B cell (primary cell): ENCODE results near the gene CDYL. TPM values are rescaled to one million over a fixed set of nuclear protein-coding genes. Genes with fewer than 3 reads are reported as not detected.

ENCODE experiments used
- ATAC-seq: fragments of 200-7000 bp; cut with Tn5 transposase; one replicate; pipeline ENCODE4 v1.10.0; 2021; ENCODE audit warnings: low read depth, mild to moderate bottlenecking, moderate number of reproducible peaks, moderate library complexity
- CTCF ChIA-PET: fragments of 350-600 bp; sonication (Branson Sonifier 250); formaldehyde crosslinking; loops from one replicate; lab custom pipeline; 2021; ENCODE audit warnings: antibody characterized with exemption, inconsistent platforms; lab: Charles Lee
- POLR2A ChIA-PET: fragments of 350-600 bp; sonication (Branson Sonifier 250); formaldehyde crosslinking; loops from one replicate; lab custom pipeline; 2021; ENCODE audit warnings: antibody characterized with exemption; lab: Charles Lee
- DNase-seq: peaks from one replicate; pipeline ENCODE4 v3.0.0; 2013
- H2AFZ ChIP-seq: 2 replicates; pipeline ENCODE4 v1.6.1; 2012; ENCODE audit warnings: mild to moderate bottlenecking, low read depth, low read length; ENCODE audit not compliant: insufficient read depth, poor library complexity, severe bottlenecking
- H3K27ac ChIP-seq, 2 donors: 1 replicate in 1 of 2; 2 replicates in 1 of 2; pipeline ENCODE4 v1.5.1; 2012 to 2013; ENCODE audit warnings: low read length in 2 of 2, mild to moderate bottlenecking in 2 of 2, moderate library complexity in 1 of 2
- H3K27me3 ChIP-seq, 4 experiments: fragments of 200-600 bp in 1 of 4; sonication (generic) in 1 of 4; replicated peaks in 1 of 4; 1 replicate in 2 of 4; 2 replicates in 2 of 4; pipeline versions ENCODE4 v1.6.1 to v1.7.0; 2013 to 2016; ENCODE audit warnings: low read length in 3 of 4, mild to moderate bottlenecking in 2 of 4, mixed read lengths in 1 of 4, moderate library complexity in 1 of 4; ENCODE audit not compliant: insufficient read depth in 4 of 4, control insufficient read depth in 3 of 4; ENCODE audit errors: control extremely low read depth in 1 of 4
- H3K36me3 ChIP-seq, 2 experiments: replicated peaks in 1 of 2; 1 replicate in 1 of 2; 2 replicates in 1 of 2; pipeline versions ENCODE4 v1.6.1 to v1.7.1; 2013; ENCODE audit warnings: low read length in 1 of 2; ENCODE audit not compliant: insufficient read depth in 2 of 2, control insufficient read depth in 1 of 2; ENCODE audit errors: control extremely low read depth in 1 of 2, extremely low read depth in 1 of 2
- H3K4me1 ChIP-seq, 2 donors: fragments of 200-600 bp in 1 of 2; sonication (generic) in 1 of 2; 1 replicate in 1 of 2; 2 replicates in 1 of 2; pipeline versions ENCODE4 v1.5.1 to v1.6.1; 2013 to 2017; ENCODE audit warnings: low read length in 2 of 2; ENCODE audit not compliant: control insufficient read depth in 2 of 2, insufficient read depth in 2 of 2
- H3K4me2 ChIP-seq: replicated peaks from 2 replicates; pipeline ENCODE3; 2012; ENCODE audit warnings: mild to moderate bottlenecking, low read depth, low read length; ENCODE audit not compliant: poor library complexity, severe bottlenecking
- H3K4me3 ChIP-seq, 5 experiments: fragments of 200-600 bp in 1 of 5; sonication (generic) in 1 of 5; 1 replicate in 3 of 5; 2 replicates in 2 of 5; pipeline versions ENCODE4 v1.5.1 to v1.7.0; 2011 to 2016; ENCODE audit warnings: low read length in 4 of 5, mild to moderate bottlenecking in 4 of 5, low read depth in 2 of 5, control low read depth in 1 of 5, moderate library complexity in 1 of 5; ENCODE audit not compliant: insufficient read depth in 1 of 5; ENCODE audit errors: control extremely low read depth in 1 of 5, extremely low read depth in 1 of 5
- H3K79me2 ChIP-seq: fragments of 200-600 bp; sonication (generic); one replicate; pipeline ENCODE4 v1.6.0; 2016; ENCODE audit warnings: low read length; ENCODE audit not compliant: control insufficient read depth, insufficient read depth
- H3K9ac ChIP-seq: fragments of 200-600 bp; sonication (generic); 2 replicates; pipeline ENCODE4 v1.6.1; 2017; ENCODE audit warnings: mild to moderate bottlenecking, low read length, moderate library complexity
- H3K9me3 ChIP-seq, 3 donors: one replicate each; pipeline versions ENCODE4 v1.6.1 to v1.7.1; 2013; ENCODE audit warnings: low read length in 2 of 3; ENCODE audit not compliant: control insufficient read depth in 2 of 3, insufficient read depth in 1 of 3; ENCODE audit errors: control extremely low read depth in 1 of 3
- H4K20me1 ChIP-seq: 2 replicates; pipeline ENCODE4 v1.6.0; 2012; ENCODE audit warnings: mild to moderate bottlenecking, low read length; ENCODE audit not compliant: insufficient read depth, control insufficient read depth, poor library complexity, severe bottlenecking
- H3K27ac Mint-ChIP-seq: one replicate; pipeline ENCODE4 v1.8.0; 2021; ENCODE audit warnings: mixed read lengths
- H3K27me3 Mint-ChIP-seq: one replicate; pipeline ENCODE4 v1.8.0; 2021; ENCODE audit warnings: mixed read lengths
- H3K4me1 Mint-ChIP-seq: one replicate; pipeline ENCODE4 v1.8.0; 2021; ENCODE audit warnings: mixed read lengths
- H3K4me3 Mint-ChIP-seq: one replicate; pipeline ENCODE4 v1.8.0; 2021; ENCODE audit warnings: mixed read lengths
- H3K9me3 Mint-ChIP-seq: one replicate; pipeline ENCODE4 v1.8.0; 2022; ENCODE audit warnings: mixed read lengths; ENCODE audit not compliant: insufficient read depth
- CTCF ChIP-seq: fragments of 200-600 bp; IDR thresholded peaks from one replicate; pipeline ENCODE4 v1.8.0; 2022; ENCODE audit warnings: antibody characterized with exemption, mild to moderate bottlenecking
- EZH2 ChIP-seq: IDR thresholded peaks from 2 replicates; pipeline ENCODE4 v1.6.1; 2012; ENCODE audit warnings: borderline replicate concordance, low read depth, mild to moderate bottlenecking, moderate library complexity, low read length; ENCODE audit not compliant: insufficient read depth, poor library complexity, severe bottlenecking
- WGBS: methylation state at CpG from one replicate; pipeline ENCODE4 v1.1.5; 2013; ENCODE audit warnings: missing lambda C conversion rate; ENCODE audit not compliant: insufficient coverage; 5-methylcytosine and 5-hydroxymethylcytosine counted together
- intact Hi-C: fragments of 100-400 bp; cut with micrococcal nuclease; formaldehyde crosslinking; loops from one replicate; pipeline ENCODE4 v1.10.0; 2022
- polyA plus RNA-seq: library from polyadenylated mRNA; depleted of rRNA; stranded (reverse); fragments of >200 nt; gene quantifications from 2 replicates; pipeline ENCODE4 v1.2.3, GENCODE V29; 2012
- total RNA-seq, 2 donors: library from RNA; stranded (reverse); fragments of 120-200 nt in 1 of 2; gene quantifications; 1 replicate in 1 of 2; 2 replicates in 1 of 2; pipeline versions ENCODE4 v1.2.3 to v1.2.4, GENCODE V29; 2013 to 2022

Gene CDYL
- total and polyA plus RNA-seq, 2 donors (not counting 1 experiment from before 2014, with no cell fraction given), result 15.6 to 63.0 TPM

- no peaks in the 10 kb centered on the region for H3K4me1 ChIP-seq
- ATAC-seq (no peak), DNase-seq (no peak)
- TF ChIP-seq EZH2, result no peak
- no peak for TF ChIP-seq CTCF
- no peak overlapping the region for H2AFZ ChIP-seq
- no peaks in the 10 kb centered on the region for H3K36me3 ChIP-seq
- H3K27ac ChIP-seq, result no peak overlapping the region
- no peaks in the 10 kb centered on the region for H3K79me2 ChIP-seq
- H3K9me3 ChIP-seq, result no peaks in the 10 kb centered on the region
- Mint-ChIP-seq H3K4me3 (no peak overlapping the region), H3K27ac (no peak overlapping the region), H3K4me1 (peaks cover 1% of the 10 kb centered on the region), H3K9me3 (no peaks in the 10 kb centered on the region), H3K27me3 (peaks cover 23% of the 10 kb centered on the region)
- no peak overlapping the region for H3K9ac ChIP-seq
- H4K20me1 ChIP-seq, result no peaks in the 10 kb centered on the region
- no peak overlapping the region for H3K4me2 ChIP-seq
- ChIA-PET CTCF (interaction anchor here (0.8 to 1.1 kb wide), 3 partner anchors 121 to 227 kb away, joined by 3 to 5 read pairs (median 4); no protein-coding TSS in a partner anchor), POLR2A (no interaction called here)
- H3K4me3 ChIP-seq, result no peak overlapping the region
- intact Hi-C loops, result no loop called here
- H3K27me3 ChIP-seq, result peaks cover 0 to 4% (median 2%) of the 10 kb centered on the region in 4 experiments
Observed at GRCh38 chr6:4727217-4727616, 49.0 kb upstream of the CDYL start.

DNA sequence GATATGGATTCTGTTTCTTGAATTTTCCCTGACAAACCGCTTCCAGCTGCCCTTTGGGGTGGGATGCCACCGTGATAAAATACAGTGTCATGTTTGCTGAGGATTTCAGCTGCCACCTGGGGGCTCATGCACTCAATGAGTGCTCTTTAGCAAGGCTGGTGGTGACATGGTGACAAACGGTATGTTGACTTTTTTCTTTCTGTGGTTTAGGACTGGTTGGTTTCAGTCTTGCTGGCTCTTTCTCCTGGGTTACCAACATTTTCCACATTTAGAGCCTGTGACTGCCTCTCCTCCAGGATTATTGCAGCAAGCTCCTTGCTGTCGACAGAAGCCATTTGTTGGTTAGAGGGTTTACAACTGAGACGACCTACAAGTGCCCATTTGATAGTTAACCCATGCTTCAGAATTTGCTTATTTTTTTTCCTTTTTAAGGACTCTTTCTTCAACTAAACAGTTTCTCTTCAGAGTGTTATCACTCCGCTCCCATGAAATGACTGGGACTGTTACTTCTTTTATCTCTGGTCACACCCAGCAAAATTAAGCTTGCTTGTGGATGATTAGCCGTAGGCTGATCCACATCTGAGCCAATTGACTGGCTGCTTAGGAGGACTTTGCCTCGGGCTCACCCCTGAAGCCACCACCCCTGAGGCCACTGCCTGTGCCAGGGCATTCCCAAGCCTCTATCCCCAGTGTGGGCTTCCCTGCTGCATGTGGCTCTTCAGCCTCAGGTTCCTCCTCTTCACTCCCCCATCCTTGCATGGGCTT lies 48.4 kb upstream of the CDYL start:
- TF ChIP-seq CTCF (no peak), EZH2 (no peak)
- Mint-ChIP-seq H3K9me3 (no peaks in the 10 kb centered on the region), H3K27ac (no peak overlapping the region), H3K27me3 (peaks cover 23% of the 10 kb centered on the region), H3K4me1 (peaks cover 1% of the 10 kb centered on the region), H3K4me3 (no peak overlapping the region)
- Histone ChIP-seq H3K79me2 (no peaks in the 10 kb centered on the region), H3K9ac (no peak overlapping the region), H2AFZ (no peak overlapping the region), H3K4me1 (no peaks in the 10 kb centered on the region), H3K36me3 (no peaks in the 10 kb centered on the region), H3K27ac (no peak overlapping the region), H4K20me1 (no peaks in the 10 kb centered on the region), H3K4me3 (no peak overlapping the region), H3K27me3 (peaks cover 0 to 4% (median 2%) of the 10 kb centered on the region in 4 experiments), H3K9me3 (no peaks in the 10 kb centered on the region), H3K4me2 (no peak overlapping the region)
- POLR2A ChIA-PET, result no interaction called here
- no peak for ATAC-seq
- 50% methylated on average over 8 of the region's 8 CpGs for WGBS
- CTCF ChIA-PET, result interaction anchor here (0.8 to 1.1 kb wide), 4 partner anchors 121 to 226 kb away, joined by 3 to 5 read pairs (median 4); no protein-coding TSS in a partner anchor
- peak; percentile 21 for DNase-seq
- intact Hi-C loops, result no loop called here
